ENCODE data around the gene FAM131C.
"Not testable (repeated sequence)": the region's sequence is repeated elsewhere in the genome, so short reads cannot be mapped to it uniquely, and the experiment has no call there.

The FAM131C gene

GRCh38 chr1:16054598-16055540 lies 18.6 kb downstream of the FAM131C start:
- TF ChIP-seq, protein P1, sequence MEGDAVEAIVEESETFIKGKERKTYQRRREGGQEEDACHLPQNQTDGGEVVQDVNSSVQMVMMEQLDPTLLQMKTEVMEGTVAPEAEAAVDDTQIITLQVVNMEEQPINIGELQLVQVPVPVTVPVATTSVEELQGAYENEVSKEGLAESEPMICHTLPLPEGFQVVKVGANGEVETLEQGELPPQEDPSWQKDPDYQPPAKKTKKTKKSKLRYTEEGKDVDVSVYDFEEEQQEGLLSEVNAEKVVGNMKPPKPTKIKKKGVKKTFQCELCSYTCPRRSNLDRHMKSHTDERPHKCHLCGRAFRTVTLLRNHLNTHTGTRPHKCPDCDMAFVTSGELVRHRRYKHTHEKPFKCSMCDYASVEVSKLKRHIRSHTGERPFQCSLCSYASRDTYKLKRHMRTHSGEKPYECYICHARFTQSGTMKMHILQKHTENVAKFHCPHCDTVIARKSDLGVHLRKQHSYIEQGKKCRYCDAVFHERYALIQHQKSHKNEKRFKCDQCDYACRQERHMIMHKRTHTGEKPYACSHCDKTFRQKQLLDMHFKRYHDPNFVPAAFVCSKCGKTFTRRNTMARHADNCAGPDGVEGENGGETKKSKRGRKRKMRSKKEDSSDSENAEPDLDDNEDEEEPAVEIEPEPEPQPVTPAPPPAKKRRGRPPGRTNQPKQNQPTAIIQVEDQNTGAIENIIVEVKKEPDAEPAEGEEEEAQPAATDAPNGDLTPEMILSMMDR (IDR thresholded peaks at IDR 0.05; ENCODE audit: insufficient read depth, low read length, poor library complexity, severe bottlenecking) = no peak
- no peak for TF ChIP-seq EZH2phosphoT487 (conservative IDR thresholded peaks at IDR 0.05; ENCODE audit: low read length)
- H3K27me3 ChIP-seq (ENCODE audit: low read length) = no peaks in the 10 kb centered on the region
- no peaks in the 10 kb centered on the region for H3K36me3 ChIP-seq (ENCODE audit: low read length)
- H3F3A ChIP-seq (ENCODE audit: insufficient read depth) = no peaks in the 10 kb centered on the region
- H3K9me3 ChIP-seq (ENCODE audit: insufficient read depth, low read length) = no peaks in the 10 kb centered on the region
- no peaks in the 10 kb centered on the region for H3K79me2 ChIP-seq (ENCODE audit: insufficient read depth, low read length)
- no peak overlapping the region for H3K9ac ChIP-seq (ENCODE audit: low read length)
- no peak overlapping the region for H3K4me2 ChIP-seq (ENCODE audit: low read depth, low read length, poor library complexity, severe bottlenecking)
- no peaks in the 10 kb centered on the region for H4K20me1 ChIP-seq (ENCODE audit: low read depth, low read length)
- H2AFZ ChIP-seq (ENCODE audit: low read depth, low read length, severe bottlenecking) = no peak overlapping the region
- no peaks in the 10 kb centered on the region for H3K9me2 ChIP-seq (replicated peaks; ENCODE audit: insufficient read depth, low read length)
- H3K4me3 ChIP-seq (ENCODE audit: insufficient read depth, low read length, poor library complexity, severe bottlenecking) = no peak overlapping the region
- no peak overlapping the region for H3K27ac ChIP-seq (ENCODE audit: low read depth, low read length)

GRCh38 chr1:16053781-16054502 lies 19.5 kb downstream of the FAM131C start:
- Histone ChIP-seq H2AFZ (ENCODE audit: low read depth, low read length, severe bottlenecking) (no peak overlapping the region), H3K9me2 (replicated peaks; ENCODE audit: insufficient read depth, low read length) (no peaks in the 10 kb centered on the region), H3K79me2 (ENCODE audit: insufficient read depth, low read length) (no peaks in the 10 kb centered on the region), H3K9me3 (ENCODE audit: insufficient read depth, low read length) (no peaks in the 10 kb centered on the region), H3K27ac (ENCODE audit: low read depth, low read length) (no peak overlapping the region), H3K9ac (ENCODE audit: low read length) (no peak overlapping the region), H3K4me2 (ENCODE audit: low read depth, low read length, poor library complexity, severe bottlenecking) (no peak overlapping the region), H3K27me3 (ENCODE audit: low read length) (no peaks in the 10 kb centered on the region), H4K20me1 (ENCODE audit: low read depth, low read length) (no peaks in the 10 kb centered on the region), H3K4me3 (ENCODE audit: insufficient read depth, low read length, poor library complexity, severe bottlenecking) (no peak overlapping the region), H3F3A (ENCODE audit: insufficient read depth) (no peaks in the 10 kb centered on the region), H3K36me3 (ENCODE audit: low read length) (no peaks in the 10 kb centered on the region)
- TF ChIP-seq EZH2phosphoT487 (conservative IDR thresholded peaks at IDR 0.05; ENCODE audit: low read length) = no peak
- TF ChIP-seq, protein P1 (IDR thresholded peaks at IDR 0.05; ENCODE audit: insufficient read depth, low read length, poor library complexity, severe bottlenecking) = no peak

DNA sequence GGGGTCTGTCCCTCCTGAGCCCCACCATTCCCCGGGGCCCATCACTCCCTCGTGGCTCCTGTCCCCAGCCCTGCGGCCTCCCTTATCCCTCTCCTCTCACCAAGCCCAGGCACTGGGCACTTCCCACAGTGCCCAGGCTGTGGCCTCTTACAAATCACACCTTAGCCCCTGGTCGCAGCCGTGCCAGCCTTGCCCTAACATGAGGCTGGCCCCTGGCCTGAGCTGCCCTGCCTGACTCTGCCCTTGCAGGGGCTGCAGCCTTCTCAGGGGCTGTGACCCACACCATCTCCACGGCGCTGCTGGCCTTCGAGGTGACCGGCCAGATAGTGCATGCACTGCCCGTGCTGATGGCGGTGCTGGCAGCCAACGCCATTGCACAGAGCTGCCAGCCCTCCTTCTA lies 21.5 kb downstream of the FAM131C start:
- not testable (repeated sequence) for H3K9ac ChIP-seq (ENCODE audit: low read length); H3K27ac ChIP-seq (ENCODE audit: low read depth, low read length); H3K4me3 ChIP-seq (ENCODE audit: insufficient read depth, low read length, poor library complexity, severe bottlenecking); H3K9me3 ChIP-seq (ENCODE audit: insufficient read depth, low read length); H4K20me1 ChIP-seq (ENCODE audit: low read depth, low read length); H3K4me2 ChIP-seq (ENCODE audit: low read depth, low read length, poor library complexity, severe bottlenecking); H3K9me2 ChIP-seq (replicated peaks; ENCODE audit: insufficient read depth, low read length); H3F3A ChIP-seq (ENCODE audit: insufficient read depth); H3K79me2 ChIP-seq (ENCODE audit: insufficient read depth, low read length); H2AFZ ChIP-seq (ENCODE audit: low read depth, low read length, severe bottlenecking); H3K27me3 ChIP-seq (ENCODE audit: low read length); H3K36me3 ChIP-seq (ENCODE audit: low read length)

DNA sequence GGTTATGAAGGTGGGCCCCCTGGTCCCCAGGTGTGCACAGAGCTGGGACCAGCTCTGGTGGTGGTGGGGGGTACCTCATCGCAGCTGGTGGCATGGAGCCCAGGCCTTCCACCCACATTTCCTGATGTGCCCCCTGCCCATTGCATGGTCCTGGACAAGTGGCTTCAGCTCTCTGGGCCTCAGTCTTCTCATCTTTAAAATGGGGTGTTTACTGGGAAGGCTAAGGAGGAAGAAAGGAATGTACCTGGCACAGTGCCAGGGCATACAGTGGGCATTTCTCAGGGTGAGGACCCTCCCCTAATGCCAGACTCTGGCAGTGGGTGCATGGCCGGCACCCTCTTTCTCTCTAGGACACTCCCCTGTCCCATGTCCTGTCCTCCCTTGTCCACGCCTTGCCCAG lies 22.4 kb downstream of the FAM131C start:
- Histone ChIP-seq H3K9ac (ENCODE audit: low read length) (no peak overlapping the region), H3K9me3 (ENCODE audit: insufficient read depth, low read length) (no peaks in the 10 kb centered on the region), H3K4me2 (ENCODE audit: low read depth, low read length, poor library complexity, severe bottlenecking) (no peak overlapping the region), H3K79me2 (ENCODE audit: insufficient read depth, low read length) (no peaks in the 10 kb centered on the region), H3K27me3 (ENCODE audit: low read length) (no peaks in the 10 kb centered on the region), H3K4me3 (ENCODE audit: insufficient read depth, low read length, poor library complexity, severe bottlenecking) (no peak overlapping the region), H3K27ac (ENCODE audit: low read depth, low read length) (no peak overlapping the region), H3K9me2 (replicated peaks; ENCODE audit: insufficient read depth, low read length) (no peaks in the 10 kb centered on the region), H3F3A (ENCODE audit: insufficient read depth) (no peaks in the 10 kb centered on the region), H3K36me3 (ENCODE audit: low read length) (no peaks in the 10 kb centered on the region), H2AFZ (ENCODE audit: low read depth, low read length, severe bottlenecking) (no peak overlapping the region), H4K20me1 (ENCODE audit: low read depth, low read length) (no peaks in the 10 kb centered on the region)
- no peak for TF ChIP-seq EZH2phosphoT487 (conservative IDR thresholded peaks at IDR 0.05; ENCODE audit: low read length)
- TF ChIP-seq, protein P1 (IDR thresholded peaks at IDR 0.05; ENCODE audit: insufficient read depth, low read length, poor library complexity, severe bottlenecking) = no peak
